HEK293 (cell line): ENCODE results near the gene PODXL2.

Experiments used
- CTCF ChIP-seq: fragments of 450-650 bp; formaldehyde crosslinking; IDR thresholded peaks from 2 replicates; pipeline ENCODE4 v1.5.1; 2016; ENCODE audit warnings: missing biosample characterization, missing genetic modification characterization
- MEIS1 ChIP-seq: sonication (generic); formaldehyde crosslinking; IDR thresholded peaks from 2 replicates; pipeline ENCODE4 v1.8.1; 2022; ENCODE audit warnings: missing genetic modification reagents, mild to moderate bottlenecking, borderline replicate concordance
- SCRT1 ChIP-seq: fragments of 450-650 bp; formaldehyde crosslinking; IDR thresholded peaks from 2 replicates; pipeline ENCODE4 v1.5.1; 2016; ENCODE audit warnings: missing biosample characterization, missing genetic modification characterization, borderline replicate concordance
- TCF7L2 ChIP-seq: IDR thresholded peaks from 2 replicates; pipeline ENCODE4 v1.6.1; 2011; ENCODE audit warnings: low read depth, mild to moderate bottlenecking, inconsistent platforms, low read length, moderate library complexity, borderline replicate concordance
- WT1 ChIP-seq: fragments of 450-650 bp; formaldehyde crosslinking; IDR thresholded peaks from 2 replicates; pipeline ENCODE4 v1.5.1; 2016; ENCODE audit warnings: missing biosample characterization, missing genetic modification characterization
- ZFP41 ChIP-seq: fragments of 450-650 bp; formaldehyde crosslinking; IDR thresholded peaks from 2 replicates; pipeline ENCODE4 v1.5.1; 2016; ENCODE audit warnings: missing biosample characterization, missing genetic modification characterization, borderline replicate concordance
- ZNF174 ChIP-seq: fragments of 450-650 bp; formaldehyde crosslinking; IDR thresholded peaks from 2 replicates; pipeline ENCODE4 v1.5.0; 2017; ENCODE audit warnings: missing biosample characterization, mild to moderate bottlenecking, missing genetic modification characterization
- ZNF280D ChIP-seq: fragments of 450-650 bp; formaldehyde crosslinking; IDR thresholded peaks from 2 replicates; pipeline ENCODE4 v1.5.1; 2016; ENCODE audit warnings: missing biosample characterization, missing genetic modification characterization
- ZNF449 ChIP-seq: fragments of 450-650 bp; formaldehyde crosslinking; IDR thresholded peaks from 2 replicates; pipeline ENCODE4 v1.5.1; 2017; ENCODE audit warnings: missing biosample characterization, mild to moderate bottlenecking, missing genetic modification characterization, moderate library complexity
- ZNF488 ChIP-seq: fragments of 450-650 bp; formaldehyde crosslinking; IDR thresholded peaks from 2 replicates; pipeline ENCODE4 v1.5.1; 2016; ENCODE audit warnings: missing biosample characterization, missing genetic modification characterization
- ZNF530 ChIP-seq: fragments of 450-650 bp; formaldehyde crosslinking; IDR thresholded peaks from 2 replicates; pipeline ENCODE4 v1.5.1; 2016; ENCODE audit warnings: low read depth, missing biosample characterization, missing genetic modification characterization
- ZNF558 ChIP-seq: fragments of 450-650 bp; formaldehyde crosslinking; IDR thresholded peaks from 2 replicates; pipeline ENCODE4 v1.5.1; 2016; ENCODE audit warnings: missing biosample characterization, missing genetic modification characterization
- ZNF660 ChIP-seq: fragments of 450-650 bp; IDR thresholded peaks from 2 replicates; pipeline ENCODE4 v1.5.1; 2018; ENCODE audit warnings: missing biosample characterization, mild to moderate bottlenecking, missing genetic modification characterization
- ZNF830 ChIP-seq: fragments of 450-650 bp; IDR thresholded peaks from 2 replicates; pipeline ENCODE4 v1.5.0; 2018; ENCODE audit warnings: missing biosample characterization, missing genetic modification characterization, low read depth, mild to moderate bottlenecking, moderate library complexity

- TF ChIP-seq ZNF530 (tag by site-specific recombination) = no peak
- no peak for TF ChIP-seq CTCF (tag by site-specific recombination)
- TF ChIP-seq ZNF660 = no peak
- no peak for TF ChIP-seq ZNF830 (tag by site-specific recombination)
- no peak for TF ChIP-seq ZFP41 (tag by site-specific recombination)
- TF ChIP-seq ZNF488 (tag by site-specific recombination) = no peak
- no peak for TF ChIP-seq ZNF174 (tag by site-specific recombination)
- no peak for TF ChIP-seq ZNF449 (tag by site-specific recombination)
- no peak for TF ChIP-seq MEIS1 (CRISPR knock-in tag)
- TF ChIP-seq ZNF558 (tag by site-specific recombination) = no peak
- no peak for TF ChIP-seq SCRT1
- no peak for TF ChIP-seq WT1 (tag by site-specific recombination)
- no peak for TF ChIP-seq TCF7L2
- no peak for TF ChIP-seq ZNF280D (tag by site-specific recombination)
These were observed 79.9 kb downstream of the PODXL2 start for GRCh38 chr3:127708837-127709236.
